ENCODE measurements around the gene PIKFYVE.
"Not testable (repeated sequence)": the region's sequence is repeated elsewhere in the genome, so short reads cannot be mapped to it uniquely, and the experiment has no call there.

The PIKFYVE gene

GRCh38 chr2:208363485-208363884, 97.4 kb downstream of the PIKFYVE start:
- DNase-seq, result no peak

- no peak for DNase-seq
Measured at GRCh38 chr2:208366215-208367127, 100.4 kb downstream of the PIKFYVE start.

DNA sequence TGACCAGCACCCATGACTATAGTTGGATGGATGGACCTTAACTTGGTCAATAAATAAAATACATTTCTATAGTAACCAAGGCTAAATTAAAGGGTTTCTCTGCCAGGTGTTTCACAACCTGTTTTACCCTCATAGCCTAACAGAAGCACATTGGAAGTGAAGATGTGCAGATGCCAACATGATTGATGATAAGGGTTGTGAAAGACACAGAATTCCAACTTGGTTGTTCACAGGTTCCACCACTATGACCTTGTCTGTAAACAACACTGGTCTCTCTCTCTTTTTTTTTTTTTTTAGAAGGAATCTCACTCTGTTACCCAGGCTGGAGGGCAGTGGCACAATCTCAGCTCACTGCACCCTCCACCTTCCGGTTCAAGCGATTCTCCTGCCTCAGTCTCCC, 103.0 kb downstream of the PIKFYVE start:
- no peak for DNase-seq

DNA sequence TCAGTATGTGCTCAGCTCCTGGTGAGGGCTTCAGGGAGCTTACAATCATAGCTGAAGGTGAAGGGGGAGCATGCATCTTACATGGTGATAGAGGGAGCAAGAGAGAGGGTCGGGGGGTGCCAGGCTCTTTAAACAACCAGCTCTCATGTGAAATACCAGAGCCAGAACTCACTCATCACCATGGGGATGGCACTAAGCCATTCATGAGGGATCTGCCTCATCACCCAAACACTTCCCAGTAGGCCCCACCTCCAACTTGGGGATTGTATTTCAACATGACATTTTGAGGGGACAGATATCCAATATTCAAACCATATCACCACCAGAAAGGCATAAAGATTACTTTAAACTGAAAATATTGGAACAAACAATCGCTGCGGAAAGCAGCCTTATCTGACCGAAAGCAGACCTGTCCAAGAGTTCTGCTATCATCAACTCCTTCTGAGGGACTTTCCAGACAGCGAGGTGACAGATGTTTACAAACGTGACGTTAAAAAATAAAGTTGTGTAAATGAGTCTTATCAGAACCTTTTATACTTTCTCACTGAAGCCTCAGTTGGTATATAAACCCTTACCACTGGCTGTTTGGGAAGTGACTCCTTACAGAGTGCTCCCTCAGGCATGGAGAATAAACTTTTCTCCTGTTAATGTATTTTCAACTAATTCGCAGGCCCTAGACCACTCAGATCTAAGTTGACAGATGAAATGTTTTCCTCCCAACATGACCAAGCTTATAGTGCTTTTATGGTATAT, 105.0 kb downstream of the PIKFYVE start:
- no peak for DNase-seq

- no peak for DNase-seq
Measured at GRCh38 chr2:208371634-208371935, 105.5 kb downstream of the PIKFYVE start.

GRCh38 chr2:208373460-208374089, 107.5 kb downstream of the PIKFYVE start:
- DNase-seq, result no peak

- DNase-seq, result no peak
Measured at GRCh38 chr2:208375491-208376068, 109.5 kb downstream of the PIKFYVE start.

GRCh38 chr2:208377344-208377860, 111.3 kb downstream of the PIKFYVE start:
- DNase-seq, result not testable (repeated sequence)

DNA sequence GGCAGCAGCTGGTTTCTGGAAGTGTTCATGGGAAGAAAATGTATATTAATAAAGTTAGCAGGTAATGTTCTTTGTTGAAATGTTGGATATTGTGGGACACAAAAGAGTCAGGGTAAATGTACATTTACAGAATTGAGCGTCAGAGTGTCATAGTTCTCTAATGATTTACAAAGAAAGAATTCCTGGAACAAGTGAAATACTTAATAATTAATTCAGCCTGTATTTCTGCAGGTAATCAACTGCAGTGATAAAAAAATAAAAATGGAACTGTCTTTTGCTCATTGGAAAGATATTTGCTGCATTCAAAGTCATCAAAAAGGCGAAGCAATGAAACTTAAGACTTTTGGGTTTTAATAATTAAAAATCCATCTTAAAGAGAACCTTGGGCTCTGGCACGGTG, 113.1 kb downstream of the PIKFYVE start:
- DNase-seq, result no peak

DNA sequence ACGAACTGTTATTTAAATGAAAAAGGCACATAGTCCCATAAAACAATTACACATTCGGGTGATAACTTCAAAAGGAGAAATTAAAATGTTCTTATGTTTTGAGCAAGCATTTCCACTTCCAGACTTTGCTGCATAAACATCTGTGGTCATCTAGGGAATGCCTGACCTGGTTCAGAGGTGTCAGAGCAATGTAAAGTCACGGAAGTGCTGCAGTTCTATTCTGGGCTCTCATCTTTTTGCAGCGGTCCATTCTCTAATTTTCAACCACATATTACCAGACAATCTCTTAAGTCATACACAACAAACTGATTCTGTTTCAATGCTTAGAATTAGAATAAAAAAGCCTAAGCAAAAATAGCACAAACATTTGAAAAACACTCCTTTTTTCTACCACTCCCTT, 118.6 kb downstream of the PIKFYVE start:
- DNase-seq, result no peak

DNA sequence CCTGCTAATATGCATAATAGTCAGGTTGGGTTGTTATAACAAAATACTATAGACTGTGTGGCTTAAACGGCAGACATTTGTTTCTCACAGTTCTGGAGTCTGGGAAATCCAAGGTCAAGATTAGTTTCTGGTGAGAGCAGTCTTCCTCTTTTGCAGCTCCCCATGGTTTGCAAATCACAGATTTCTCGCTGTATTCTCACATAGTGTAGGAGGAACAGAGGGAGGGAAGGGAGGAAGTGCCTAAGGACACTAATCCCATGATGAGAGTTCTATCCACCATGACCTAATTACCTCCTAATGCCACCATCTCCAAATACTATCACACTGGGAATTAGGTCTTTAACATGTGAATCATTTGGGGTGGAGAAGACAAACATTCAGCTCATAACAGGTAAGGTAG, 120.5 kb downstream of the PIKFYVE start:
- no peak for DNase-seq

GRCh38 chr2:208389940-208390339, 123.9 kb downstream of the PIKFYVE start:
- DNase-seq, result no peak

DNA sequence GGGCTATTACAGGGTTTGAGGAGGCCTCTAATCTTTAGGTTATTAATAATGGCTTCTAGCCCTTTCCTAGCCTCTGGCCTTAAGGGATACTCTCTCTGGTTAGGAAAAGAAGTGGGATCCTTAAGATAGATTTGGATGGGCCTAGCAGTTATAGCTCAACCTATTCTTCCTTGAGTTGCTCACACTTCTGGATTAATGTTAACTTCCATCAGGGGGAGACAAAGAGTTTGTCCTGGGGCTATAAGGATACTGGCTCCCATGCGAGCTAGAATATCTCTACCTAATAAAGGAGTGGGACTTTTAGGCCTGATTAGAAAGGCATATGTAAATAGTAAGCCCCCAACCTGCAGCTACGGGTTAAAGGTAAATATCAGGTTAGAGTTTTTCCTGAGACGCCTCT, 126.2 kb downstream of the PIKFYVE start:
- DNase-seq, result no peak

GRCh38 chr2:208396796-208397195, 130.7 kb downstream of the PIKFYVE start:
- DNase-seq, result not testable (repeated sequence)

GRCh38 chr2:208399201-208399600, 133.1 kb downstream of the PIKFYVE start:
- DNase-seq, result no peak

DNA sequence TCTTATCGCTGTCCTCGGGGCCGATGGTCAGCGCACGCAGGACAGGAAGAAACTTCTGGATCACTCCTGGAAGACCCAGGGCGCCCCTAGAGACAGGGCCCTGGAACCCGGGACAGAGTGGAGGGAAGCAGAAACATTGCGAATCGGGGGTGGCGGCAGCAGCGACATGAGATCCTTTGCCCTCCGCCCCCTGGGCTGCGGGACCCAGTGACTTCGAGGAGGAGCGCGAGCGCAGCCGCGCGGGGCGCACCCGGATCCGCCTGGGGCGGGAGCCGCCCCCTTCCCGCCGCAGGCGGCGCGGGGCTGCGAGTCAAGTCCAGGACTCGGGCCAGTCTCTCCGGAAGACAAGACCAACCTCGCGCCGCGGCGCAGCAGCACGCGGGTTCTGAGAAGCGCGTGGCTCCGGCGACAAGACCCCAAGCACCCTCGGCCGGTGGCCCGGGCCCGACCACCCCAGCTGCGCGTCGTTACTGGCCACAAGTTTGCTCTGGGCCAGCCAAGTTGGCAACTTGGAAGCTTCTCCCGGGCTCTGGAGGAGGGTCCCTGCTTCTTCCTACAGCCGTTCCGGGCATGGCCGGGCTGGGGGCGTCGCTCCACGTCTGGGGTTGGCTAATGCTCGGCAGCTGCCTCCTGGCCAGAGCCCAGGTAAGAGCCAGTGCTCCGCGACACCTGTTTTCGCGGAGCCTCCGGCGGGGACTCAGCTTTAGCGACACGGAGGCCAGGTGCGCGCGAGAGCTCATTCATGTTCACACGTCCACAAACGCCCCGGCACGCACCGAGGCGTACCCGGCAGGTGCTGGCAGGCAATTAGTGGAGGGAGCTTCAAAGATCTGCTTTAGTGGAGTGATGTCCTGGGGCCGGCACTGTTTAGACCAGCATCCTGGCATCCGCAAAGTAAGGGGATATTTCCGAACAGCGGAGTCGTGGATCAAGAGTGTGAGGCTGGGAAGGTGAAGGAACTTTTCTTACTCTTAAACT, 140.7 kb downstream of the PIKFYVE start, which contains the start of gene PTH2R:
PTH2R (plus strand) TSS at position 319 of the 978 bp plus-strand sequence; CDS start at position 571, 252 bp downstream.
- DNase-seq, result peak; percentile 49

GRCh38 chr2:208407667-208408066, 141.6 kb downstream of the PIKFYVE start:
- DNase-seq, result peak; percentile 56

Data from SHP77 treated with DMSO at 0.1 percent for 48 hours (cell line).